HG02885 (cell line): Measurements from ENCODE around the gene DPP6.
"Not testable (repeated sequence)": the region's sequence is repeated elsewhere in the genome, so short reads cannot be mapped to it uniquely, and the experiment has no call there.

Source experiments
- ATAC-seq: cut with Tn5 transposase; IDR thresholded peaks from one replicate; pipeline ENCODE4 v1.9.1; 2021; ENCODE audit warnings: mild to moderate bottlenecking; ENCODE audit not compliant: unreplicated experiment, poor library complexity

DPP6 gene

DNA sequence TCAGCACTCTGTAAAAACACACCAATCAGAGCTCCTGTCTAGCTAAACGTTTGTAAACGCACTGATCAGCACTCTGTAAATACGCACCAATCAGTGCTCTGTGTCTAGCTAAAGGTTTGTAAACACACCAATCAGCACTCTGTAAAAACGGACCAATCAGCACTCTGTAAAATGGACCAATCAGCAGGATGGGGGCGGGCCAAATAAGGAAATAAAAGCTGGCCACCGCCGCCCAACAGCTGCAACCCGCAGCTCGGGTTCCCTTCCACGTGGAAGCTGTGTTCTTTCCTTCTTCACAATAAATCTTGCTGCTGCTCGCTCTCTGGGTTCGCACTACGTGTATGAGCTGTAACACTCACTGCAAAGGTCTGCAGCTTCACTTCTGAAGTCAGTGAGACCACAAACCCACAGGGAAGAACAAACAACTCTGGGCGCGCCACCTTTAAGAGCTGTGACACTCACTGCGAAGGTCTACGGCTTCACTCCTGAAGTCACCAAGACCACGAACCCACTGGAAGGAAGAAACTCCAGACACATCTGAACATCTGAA lies 625.9 kb downstream of the DPP6 start:
- not testable (repeated sequence) for ATAC-seq

DNA sequence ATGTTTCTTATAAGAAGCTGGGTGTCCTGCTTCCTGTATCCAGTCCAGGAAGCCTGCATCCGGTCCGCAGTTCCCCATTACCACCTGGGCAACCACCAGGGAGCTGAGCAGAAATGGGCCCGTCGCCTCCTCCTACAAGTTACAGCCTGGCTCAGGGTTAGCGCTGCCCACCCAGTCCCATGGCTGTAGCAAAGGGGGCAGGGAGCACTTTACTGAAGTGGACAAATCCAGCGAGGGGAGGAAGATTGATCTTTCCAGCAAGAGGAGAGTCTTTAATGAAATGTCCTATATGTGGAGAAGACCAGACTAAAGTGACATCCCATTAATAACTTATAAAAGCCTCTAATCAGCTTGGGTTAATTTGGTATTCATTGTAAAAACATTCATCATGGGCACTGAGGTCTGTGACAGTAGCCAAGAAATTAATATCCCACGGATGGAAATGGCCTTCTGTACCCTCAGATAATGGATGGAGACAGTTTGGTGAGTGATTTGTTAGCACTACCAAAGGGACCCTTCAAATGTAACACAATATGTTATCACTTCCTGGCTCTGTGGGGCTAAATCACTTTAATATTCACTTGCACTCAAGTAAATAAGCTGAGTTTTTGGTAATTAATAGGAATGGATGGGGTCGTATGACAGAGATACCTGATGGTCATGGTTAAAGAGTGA lies 627.3 kb downstream of the DPP6 start:
- no peak for ATAC-seq

DNA sequence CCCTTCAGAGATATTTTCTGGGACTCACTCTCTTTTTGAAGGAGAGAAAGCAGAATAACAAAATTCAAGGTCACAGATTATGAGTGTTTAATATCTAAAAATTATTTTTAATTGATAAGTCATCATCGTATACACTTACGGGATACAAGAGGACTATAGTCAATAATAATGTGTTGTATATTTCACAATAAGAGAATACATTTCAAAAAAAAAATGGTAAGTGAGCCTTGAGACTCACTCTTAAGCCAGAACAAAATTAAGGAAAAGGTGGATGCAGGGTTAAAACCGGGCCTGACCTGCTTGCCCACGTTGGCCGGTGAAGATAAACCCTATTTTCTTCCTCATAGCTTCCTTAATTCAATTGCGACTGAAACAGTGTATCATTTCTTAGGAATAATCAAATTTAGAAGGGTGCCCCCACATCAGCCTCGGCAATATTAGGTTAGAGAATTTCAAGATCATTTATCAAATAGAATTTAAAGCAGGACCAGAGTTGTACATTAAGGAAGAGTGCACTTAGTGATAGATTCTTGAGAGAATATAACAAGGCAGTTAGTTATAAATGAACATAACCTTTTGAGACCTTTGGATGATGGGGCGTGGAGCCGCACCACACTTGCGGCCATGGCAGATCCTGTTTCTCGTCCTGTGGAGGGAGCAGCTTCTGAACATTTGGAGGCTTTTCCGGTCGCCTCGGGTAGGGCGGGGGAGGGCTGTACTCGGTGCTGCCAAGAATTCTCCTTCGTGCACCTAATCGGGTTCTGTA lies 628.9 kb downstream of the DPP6 start:
- ATAC-seq: no peak

DNA sequence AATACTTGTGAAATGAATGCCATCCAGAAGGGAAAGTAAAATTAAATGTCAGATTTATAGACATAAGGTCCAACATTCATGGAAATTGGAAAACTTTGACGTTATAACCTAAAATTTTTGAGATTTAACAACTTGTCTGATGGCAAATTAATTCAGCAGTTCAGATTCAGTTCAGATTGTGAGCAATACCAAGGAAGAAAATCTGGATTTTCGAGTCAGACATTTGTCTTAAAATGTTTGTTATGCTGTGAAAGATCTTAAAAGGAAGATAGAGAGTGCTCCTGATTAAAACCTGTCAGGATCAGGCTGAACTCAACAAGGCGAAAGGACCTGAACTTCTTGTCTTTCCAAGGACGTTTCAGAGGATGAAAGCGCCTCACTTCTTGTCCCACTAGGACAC lies 629.8 kb downstream of the DPP6 start:
- ATAC-seq: no peak

DNA sequence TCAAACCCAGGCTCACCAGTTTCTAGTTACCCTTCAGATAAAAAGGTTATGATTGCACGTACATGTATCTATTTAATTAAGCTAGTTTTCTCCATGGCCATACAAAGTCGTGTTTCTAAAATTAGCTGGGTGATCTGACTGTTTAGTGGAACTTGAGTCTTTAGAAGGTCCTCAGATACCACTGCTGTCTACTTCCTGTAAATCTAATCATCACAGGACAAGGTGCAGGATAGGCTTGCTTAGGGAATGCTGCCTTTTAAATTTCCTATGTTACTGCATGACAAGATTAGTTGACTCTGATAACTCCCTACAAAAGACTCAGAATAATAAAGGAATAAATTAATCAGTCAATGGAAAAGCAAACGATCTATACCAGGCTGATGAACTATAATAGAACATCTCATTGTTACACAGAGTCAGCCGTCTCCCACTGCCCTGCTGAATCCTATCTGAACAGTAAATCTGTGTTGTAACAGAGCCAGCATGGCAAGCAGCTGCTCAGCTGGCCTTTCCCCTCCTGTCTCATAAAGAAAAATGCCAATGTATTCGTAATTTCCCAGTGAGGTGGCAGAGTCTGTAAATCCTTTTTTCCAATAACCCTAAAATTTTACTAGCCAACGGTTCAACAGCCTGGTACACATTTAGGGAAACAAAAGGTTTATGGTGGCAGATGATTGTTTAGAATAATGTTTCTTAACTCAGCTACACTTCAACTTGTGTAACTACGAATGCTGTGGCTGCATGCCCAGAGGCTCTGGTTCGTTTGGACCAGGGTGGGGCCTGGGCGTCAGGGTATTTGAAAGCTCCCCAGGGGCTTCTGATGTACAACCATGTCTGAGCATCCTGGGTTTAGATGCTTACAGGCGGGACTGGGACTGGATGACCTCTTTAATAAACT lies 632.7 kb downstream of the DPP6 start:
- no peak for ATAC-seq

DNA sequence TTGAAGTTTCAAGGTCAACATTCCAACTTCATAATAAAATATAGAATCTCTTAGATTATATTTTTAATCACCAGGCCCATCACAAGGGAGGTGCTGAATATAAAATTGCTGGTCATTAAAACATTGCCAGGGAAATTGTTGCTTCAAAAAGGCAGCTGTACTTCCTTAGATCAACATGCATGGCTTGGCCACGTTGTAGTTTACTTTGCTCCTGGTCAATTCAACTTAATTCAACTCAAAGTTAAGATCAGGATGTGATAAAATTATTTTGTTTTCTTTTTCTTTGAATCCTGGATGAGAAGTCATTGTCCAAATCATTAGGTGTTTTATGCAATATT lies 633.3 kb downstream of the DPP6 start:
- no peak for ATAC-seq

DNA sequence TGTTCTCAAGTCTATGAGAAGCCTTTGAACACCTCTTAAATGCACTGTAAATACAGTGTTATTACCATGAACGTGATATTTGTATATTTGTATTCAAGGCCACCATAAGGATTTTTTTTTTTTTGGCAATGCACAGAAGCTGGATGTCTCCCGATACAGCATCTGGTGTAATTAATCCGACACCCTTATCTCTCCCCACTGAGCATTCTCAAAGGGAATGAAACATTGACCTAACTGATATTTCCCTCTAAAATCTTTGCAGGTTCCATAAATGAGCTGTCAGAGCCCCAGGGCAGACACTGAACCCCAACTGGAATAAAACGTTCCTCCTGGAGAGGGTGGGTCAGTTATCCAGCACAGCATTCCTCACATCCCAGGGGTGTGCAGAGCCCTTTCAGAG lies 634.1 kb downstream of the DPP6 start:
- ATAC-seq: no peak

DNA sequence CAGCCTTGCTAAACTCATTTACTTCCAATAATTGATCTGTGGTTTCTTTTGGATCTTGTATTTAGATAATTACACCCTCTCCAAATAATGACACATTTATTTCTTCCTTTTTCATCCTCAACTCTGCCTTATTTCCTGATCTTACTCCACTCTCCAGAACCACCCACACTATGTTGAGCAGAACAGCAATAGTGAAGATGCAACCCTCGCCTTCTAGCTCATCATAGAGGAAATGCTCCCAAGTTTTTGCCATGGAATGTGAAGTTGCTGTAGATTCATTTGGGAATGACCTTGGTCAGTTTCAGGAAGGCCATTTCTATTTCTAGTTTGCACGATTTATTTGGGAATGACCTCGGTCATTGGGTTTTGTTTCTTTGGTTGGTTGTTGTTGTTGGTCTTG lies 636.8 kb downstream of the DPP6 start:
- ATAC-seq: no peak

DNA sequence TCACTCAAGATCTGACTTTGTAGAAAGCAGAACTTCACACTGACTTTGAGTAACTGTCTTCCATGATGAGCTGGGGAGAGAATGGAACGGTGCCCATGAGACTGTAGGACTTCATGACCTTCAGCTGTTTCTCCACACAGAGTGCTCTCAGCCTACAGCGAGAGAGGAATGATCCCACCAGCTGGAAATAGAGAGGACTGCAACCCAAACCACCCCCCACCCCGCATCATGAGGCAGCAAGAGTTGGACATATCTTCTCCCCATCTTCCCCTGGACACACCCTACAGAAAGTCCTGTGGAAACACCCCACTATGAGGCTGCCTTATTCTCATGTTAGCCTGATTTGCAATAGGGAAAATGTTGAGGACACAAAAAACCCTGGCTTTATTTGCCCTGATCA lies 638.2 kb downstream of the DPP6 start:
- no peak for ATAC-seq

DNA sequence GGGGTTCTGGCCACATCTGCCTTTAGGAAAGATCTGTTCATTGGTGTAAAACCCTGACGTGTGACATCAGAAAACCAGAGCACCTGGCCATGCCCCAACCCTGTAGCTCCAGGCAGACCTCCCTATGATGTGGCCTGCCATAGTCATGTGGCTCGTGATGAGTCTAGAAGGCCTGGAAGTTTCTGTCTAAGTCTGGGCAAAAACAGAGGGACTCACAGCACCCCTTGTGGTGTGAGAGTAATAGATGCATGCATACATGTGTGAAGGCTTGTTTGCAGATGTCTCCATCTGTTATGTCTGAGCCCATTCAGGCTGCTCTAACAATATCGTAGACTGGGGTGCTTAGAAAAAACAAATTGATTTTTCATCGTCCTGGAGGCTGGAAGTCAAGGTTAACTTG lies 641.5 kb downstream of the DPP6 start:
- ATAC-seq: no peak

DNA sequence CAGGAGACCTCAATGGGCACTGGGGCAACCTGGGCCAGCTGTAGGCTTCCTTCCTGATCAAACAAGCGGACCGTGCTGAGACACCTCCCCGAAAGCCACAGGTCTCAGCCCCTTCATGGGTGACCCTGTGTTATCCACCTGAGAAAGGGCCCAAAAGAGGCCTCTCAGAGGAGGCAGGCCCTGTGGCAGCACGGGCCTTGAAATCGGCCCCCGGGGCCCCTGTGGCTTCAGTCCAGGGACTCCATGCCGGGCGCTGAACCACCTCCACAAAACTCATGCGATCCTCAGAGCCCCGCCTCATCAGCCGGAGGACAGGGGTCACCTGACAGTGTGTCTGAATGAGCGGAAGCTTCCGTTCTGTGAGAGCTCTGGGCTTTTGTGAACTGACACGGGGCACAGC lies 643.6 kb downstream of the DPP6 start:
- ATAC-seq: no peak

DNA sequence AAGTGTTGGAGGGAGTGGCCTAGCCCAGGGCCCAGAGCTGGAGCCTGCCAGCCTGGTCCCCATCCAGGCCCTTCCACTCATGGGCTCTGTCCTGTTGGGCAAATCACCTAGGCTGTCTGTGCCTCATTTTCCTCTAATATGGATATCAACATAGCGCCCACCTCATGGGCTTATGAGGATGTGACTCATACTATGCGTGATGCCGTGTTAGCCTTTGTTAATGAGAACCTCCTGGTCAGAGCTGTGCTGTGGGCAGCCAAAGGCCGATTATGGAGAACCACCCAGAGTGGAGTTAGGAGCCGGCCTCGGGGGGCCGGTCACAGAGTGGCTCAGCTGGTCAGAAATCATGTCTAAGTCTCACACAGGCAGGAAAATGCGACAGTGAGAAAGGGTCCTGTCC lies 644.4 kb downstream of the DPP6 start:
- ATAC-seq: no peak

DNA sequence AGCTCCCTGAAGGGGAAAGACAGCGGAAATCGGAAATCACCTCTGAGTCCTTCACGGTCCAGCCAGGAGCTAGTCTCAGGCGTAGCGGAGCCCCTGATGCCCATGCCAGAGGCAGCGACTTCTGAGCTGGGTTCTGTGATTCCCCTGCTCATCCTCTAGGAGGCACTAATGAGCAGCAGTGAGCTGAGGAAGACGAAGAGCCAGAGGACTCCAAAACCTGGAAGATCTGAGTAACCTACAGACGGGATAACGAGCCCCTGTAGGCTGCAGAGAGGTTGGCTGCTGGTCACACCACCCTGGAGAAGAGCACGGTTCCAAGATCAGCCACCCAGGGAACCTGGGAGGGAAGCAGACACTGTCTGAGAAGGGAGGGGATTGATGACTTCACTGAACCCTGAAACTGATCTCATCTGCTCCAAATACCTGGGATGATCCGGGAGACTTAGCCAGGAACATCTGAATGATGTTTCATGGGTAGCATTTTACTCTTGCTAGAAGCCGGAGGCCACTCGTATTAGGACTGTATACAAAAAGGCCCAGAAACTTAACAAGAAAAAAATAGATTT lies 646.6 kb downstream of the DPP6 start:
- peak; percentile 60 for ATAC-seq

DNA sequence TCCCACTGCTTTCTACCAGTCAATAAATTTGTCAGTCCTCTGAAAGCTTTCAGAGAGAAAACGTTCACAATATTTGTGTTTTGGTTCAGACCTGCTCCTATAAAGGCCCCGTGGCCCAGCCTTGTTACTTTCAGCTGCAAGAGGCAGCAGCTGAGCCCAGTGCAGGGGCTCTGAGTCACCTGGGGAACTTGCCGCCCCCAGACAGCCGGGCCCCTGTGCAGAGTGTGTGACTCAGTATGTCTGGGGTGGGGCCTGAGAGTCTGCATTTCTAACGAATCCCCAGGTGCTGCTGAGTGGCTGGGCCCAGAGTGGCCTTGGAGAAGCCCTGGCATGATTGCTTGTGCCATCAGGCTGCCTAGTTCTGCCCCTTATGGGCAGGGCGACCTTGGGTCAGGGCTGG lies 647.2 kb downstream of the DPP6 start:
- ATAC-seq: no peak

DNA sequence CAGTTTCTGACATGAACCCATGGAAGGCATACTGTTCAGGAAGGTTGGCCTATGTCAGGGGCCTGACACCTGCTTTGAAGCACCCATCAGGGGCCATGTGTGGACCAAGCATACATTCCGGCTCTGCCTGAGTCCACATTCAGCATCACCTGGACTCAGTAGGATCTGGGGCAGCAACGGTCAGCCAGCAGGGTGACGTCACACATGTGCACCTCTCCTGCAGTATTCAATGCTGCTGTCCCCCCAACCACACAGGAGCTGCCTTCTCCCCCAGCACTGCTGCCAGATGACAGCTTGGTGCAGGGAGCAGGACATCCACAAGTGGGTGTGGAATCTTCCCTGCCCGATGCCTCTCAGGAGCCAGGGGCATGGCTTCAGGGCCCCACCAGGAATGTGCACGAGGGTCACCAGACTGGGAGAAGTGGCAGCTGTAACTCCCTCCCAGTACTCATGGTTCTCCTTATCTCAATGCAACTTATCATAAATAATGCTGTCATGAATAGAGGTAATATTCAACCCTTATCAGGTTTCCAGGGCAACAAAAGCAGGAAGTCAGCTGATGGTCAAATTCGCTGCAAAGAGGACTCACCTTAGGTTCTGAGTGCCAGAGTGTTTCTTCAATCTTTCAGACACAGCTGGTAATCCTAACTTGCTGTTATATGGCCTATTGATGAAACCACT lies 657.8 kb downstream of the DPP6 start:
- no peak for ATAC-seq

DNA sequence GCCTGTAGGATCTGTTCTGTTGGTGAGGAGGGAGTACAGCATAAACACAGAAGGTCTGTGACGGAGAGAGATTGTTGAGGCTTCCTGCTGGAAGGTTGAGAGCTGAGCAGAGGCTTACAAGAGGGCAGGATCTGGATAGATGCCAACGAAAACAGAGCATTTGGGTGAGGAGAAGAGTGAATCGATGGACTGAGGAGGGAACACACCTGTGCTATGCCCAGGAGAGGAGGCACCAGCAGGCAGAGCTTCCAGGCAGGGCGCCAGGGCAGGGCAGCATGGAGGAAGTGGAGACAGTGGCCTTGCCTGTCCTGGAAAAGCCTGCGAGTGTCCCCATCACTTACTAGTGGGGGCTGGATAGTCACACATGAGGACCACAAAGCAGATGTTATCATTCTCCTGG lies 667.8 kb downstream of the DPP6 start:
- no peak for ATAC-seq

DNA sequence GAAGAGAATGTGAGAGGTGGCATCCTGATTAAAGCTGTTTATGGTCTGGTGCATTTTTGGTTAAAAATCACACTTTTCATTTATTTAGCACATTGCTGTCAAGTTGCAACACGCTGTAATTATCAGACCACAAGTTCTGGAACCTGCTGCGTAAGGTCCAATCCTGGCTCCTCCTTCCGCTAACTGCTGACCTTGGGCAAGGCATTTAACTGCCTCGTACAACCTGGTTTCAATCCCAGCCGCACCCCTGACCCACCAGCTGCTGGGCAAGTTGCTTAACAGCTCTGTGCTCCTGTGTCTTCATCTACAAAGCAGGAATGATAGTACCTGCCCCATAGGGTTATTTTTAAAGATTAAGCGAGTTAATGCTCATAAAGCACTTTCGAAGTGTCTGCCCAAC lies 668.9 kb downstream of the DPP6 start:
- ATAC-seq: no peak

DNA sequence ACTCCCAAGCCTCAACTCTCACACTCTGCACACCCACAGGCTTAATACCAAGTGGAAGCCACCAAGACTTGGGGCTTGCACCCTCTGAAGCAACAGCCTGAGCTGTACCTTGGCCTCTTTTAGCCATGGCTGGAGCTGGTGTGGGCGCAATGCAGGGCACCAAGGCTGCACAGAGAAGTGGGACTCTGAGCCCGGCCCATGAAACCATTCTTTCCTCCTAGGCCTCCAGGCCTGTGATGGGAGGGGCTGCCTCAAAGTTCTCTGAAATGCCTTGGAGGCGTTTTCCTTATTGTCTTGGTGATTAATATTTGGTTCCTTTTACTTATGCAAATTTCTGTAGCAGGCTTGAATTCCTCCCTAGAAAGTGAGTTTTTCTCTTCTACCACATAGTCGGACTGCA lies 674.2 kb downstream of the DPP6 start:
- no peak for ATAC-seq

DNA sequence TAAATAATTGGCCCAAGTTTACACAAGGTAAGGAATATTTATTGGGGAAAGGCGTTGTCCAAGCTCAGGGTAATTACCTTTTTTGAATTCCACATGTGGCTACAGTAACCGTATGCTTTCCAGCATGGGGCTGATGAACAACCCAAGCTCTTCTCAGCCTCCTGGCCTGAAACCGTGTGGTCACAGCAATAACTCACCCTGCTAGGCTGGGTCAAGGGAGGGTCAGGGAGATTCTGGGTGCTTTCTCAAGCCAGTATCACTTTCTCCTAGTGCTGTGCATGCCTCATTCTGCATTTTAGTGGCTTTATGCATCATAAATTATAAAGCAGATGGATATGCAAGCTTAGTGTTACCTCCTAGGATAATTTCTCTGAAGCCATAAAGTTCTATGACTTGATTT lies 676.9 kb downstream of the DPP6 start:
- ATAC-seq: no peak

DNA sequence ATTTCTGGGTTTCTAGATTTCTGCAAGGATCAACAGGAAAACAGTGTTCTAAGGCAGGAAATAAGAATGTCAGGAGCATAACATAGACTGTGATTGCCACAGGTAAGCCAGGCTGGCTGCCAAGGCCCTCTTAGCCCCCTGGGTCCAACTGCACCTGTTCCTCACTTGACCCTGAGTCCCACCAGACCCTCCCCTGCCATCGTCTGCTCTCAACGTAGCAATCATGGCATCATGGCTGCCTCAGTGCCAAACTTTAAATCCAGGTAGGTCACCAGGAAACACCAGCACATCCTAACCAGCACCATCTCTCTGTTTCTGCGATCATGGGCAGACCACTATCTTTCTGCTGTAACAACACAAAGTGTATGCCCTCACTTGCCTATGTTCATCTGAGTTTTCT lies 683.6 kb downstream of the DPP6 start:
- no peak for ATAC-seq
